Neural cell (in vitro differentiated cells): Measurements from ENCODE around the gene SDK1. TPM values are rescaled to one million over a fixed set of nuclear protein-coding genes. Genes with fewer than 3 reads are reported as not detected.

Experiments
- H2AFZ ChIP-seq: fragments of 200-600, 300-800 bp; sonication (generic), shearing (Covaris generic); 2 replicates; pipeline ENCODE4 v1.6.0; 2014; ENCODE audit warnings: low read depth, mild to moderate bottlenecking, antibody characterized with exemption, low read length, moderate library complexity
- H3F3A ChIP-seq: fragments of 200-600 bp; shearing (Covaris generic); 2 replicates; pipeline ENCODE4 v1.6.1; 2016; ENCODE audit warnings: mild to moderate bottlenecking, moderate library complexity, mixed read lengths, antibody characterized with exemption, low read length; ENCODE audit not compliant: insufficient read depth, poor library complexity, severe bottlenecking
- H3K27ac ChIP-seq: fragments of 200-600, 300-800 bp; sonication (generic), shearing (Covaris generic); 2 replicates; pipeline ENCODE4 v1.5.1; 2014; ENCODE audit warnings: mild to moderate bottlenecking, low read length, moderate library complexity
- H3K27me3 ChIP-seq: fragments of 300-800, 200-600 bp; sonication (generic), shearing (Covaris generic); 2 replicates; pipeline ENCODE4 v1.6.0; 2014; ENCODE audit warnings: mild to moderate bottlenecking, low read depth, low read length, moderate library complexity; ENCODE audit not compliant: insufficient read depth
- H3K36me3 ChIP-seq: fragments of 300-800, 200-600 bp; sonication (generic), shearing (Covaris generic); 2 replicates; pipeline ENCODE4 v1.5.1; 2014; ENCODE audit warnings: mild to moderate bottlenecking, antibody characterized with exemption, low read length, moderate library complexity; ENCODE audit not compliant: insufficient read depth
- H3K4me2 ChIP-seq: fragments of 300-800, 200-600 bp; sonication (generic), shearing (Covaris generic); 2 replicates; pipeline ENCODE4 v1.6.0; 2014; ENCODE audit warnings: mild to moderate bottlenecking, low read length
- H3K4me3 ChIP-seq: fragments of 300-800, 200-600 bp; sonication (generic), shearing (Covaris generic); 2 replicates; pipeline ENCODE4 v1.5.1; 2014; ENCODE audit warnings: mild to moderate bottlenecking, low read length, moderate library complexity
- H3K79me2 ChIP-seq: fragments of 200-600 bp; shearing (Covaris generic); replicated peaks from 2 replicates; pipeline ENCODE4 v1.6.0; 2014; ENCODE audit warnings: mild to moderate bottlenecking, low read length, moderate library complexity; ENCODE audit not compliant: insufficient read depth
- H3K9ac ChIP-seq: fragments of 300-800, 200-600 bp; sonication (generic), shearing (Covaris generic); 2 replicates; pipeline ENCODE4 v1.6.1; 2016; ENCODE audit warnings: mild to moderate bottlenecking, low read length, mixed read lengths
- H3K9me2 ChIP-seq: fragments of 200-600 bp; shearing (Covaris generic); 2 replicates; pipeline ENCODE4 v1.6.1; 2016; ENCODE audit warnings: mild to moderate bottlenecking, low read length, mixed read lengths; ENCODE audit not compliant: insufficient read depth
- H3K9me3 ChIP-seq: fragments of 200-600, 300-800 bp; sonication (generic), shearing (Covaris generic); 2 replicates; pipeline ENCODE4 v1.6.1; 2016; ENCODE audit warnings: mild to moderate bottlenecking, mixed run types, low read length, moderate library complexity, mixed read lengths
- H4K20me1 ChIP-seq: fragments of 200-600 bp; shearing (Covaris generic); 2 replicates; pipeline ENCODE4 v1.6.1; 2016; ENCODE audit warnings: mild to moderate bottlenecking, mixed run types; ENCODE audit not compliant: insufficient read depth
- CTCF ChIP-seq: fragments of 450-650 bp; IDR thresholded peaks from 2 replicates; pipeline ENCODE4 v1.5.1; 2014; ENCODE audit warnings: antibody characterized with exemption, mild to moderate bottlenecking, moderate library complexity; ENCODE audit not compliant: poor library complexity, severe bottlenecking
- EP300 ChIP-seq: fragments of 450-650 bp; conservative IDR thresholded peaks from 2 replicates; pipeline ENCODE4 v1.6.1; 2014; ENCODE audit warnings: antibody characterized with exemption, mild to moderate bottlenecking, moderate library complexity; ENCODE audit not compliant: poor library complexity, severe bottlenecking
- EZH2 ChIP-seq: fragments of 200-600, 300-800 bp; shearing (Covaris generic), sonication (generic); IDR thresholded peaks from 2 replicates; pipeline ENCODE4 v1.6.1; 2014; ENCODE audit warnings: antibody characterized with exemption, low read length, borderline replicate concordance, mild to moderate bottlenecking; ENCODE audit not compliant: insufficient read depth, poor library complexity, severe bottlenecking
- MXI1 ChIP-seq: fragments of 450-650 bp; conservative IDR thresholded peaks from 2 replicates; pipeline ENCODE4 v1.6.1; 2014; ENCODE audit warnings: antibody characterized with exemption, mild to moderate bottlenecking; ENCODE audit not compliant: poor library complexity, severe bottlenecking
- POLR2AphosphoS5 ChIP-seq: IDR thresholded peaks from 2 replicates; pipeline ENCODE4 v1.6.1; 2012
- RAD21 ChIP-seq: fragments of 450-650 bp; conservative IDR thresholded peaks from 2 replicates; pipeline ENCODE4 v1.6.1; 2014; ENCODE audit warnings: antibody characterized with exemption, mild to moderate bottlenecking, moderate library complexity
- REST ChIP-seq: IDR thresholded peaks from 2 replicates; pipeline ENCODE4 v1.6.1; 2012; ENCODE audit warnings: borderline replicate concordance
- SMC3 ChIP-seq: fragments of 450-650 bp; conservative IDR thresholded peaks from 2 replicates; pipeline ENCODE4 v1.6.1; 2014; ENCODE audit warnings: antibody characterized with exemption, mild to moderate bottlenecking, moderate library complexity; ENCODE audit not compliant: poor library complexity
- TAF1 ChIP-seq: IDR thresholded peaks from 2 replicates; pipeline ENCODE4 v1.6.1; 2012; ENCODE audit warnings: low read depth
- polyA plus RNA-seq: library from polyadenylated mRNA; depleted of rRNA; stranded (reverse); fragments of >200 nt; gene quantifications from 2 replicates; pipeline ENCODE4 v1.2.3, GENCODE V29; 2014

Gene SDK1
- polyA plus RNA-seq, 1 donor from 2014 or later, result 2.7 TPM

GRCh38 chr7:3634396-3634795, 333.3 kb downstream of the SDK1 start:
- TF ChIP-seq MXI1, result no peak
- no peak for TF ChIP-seq CTCF
- TF ChIP-seq EP300, result no peak
- TF ChIP-seq SMC3, result no peak
- TF ChIP-seq EZH2, result no peak
- no peak for TF ChIP-seq TAF1
- TF ChIP-seq POLR2AphosphoS5, result no peak
- no peak for TF ChIP-seq RAD21
- TF ChIP-seq REST, result no peak
- Histone ChIP-seq H3K9me3 (no peaks in the 10 kb centered on the region), H3K79me2 (no peaks in the 10 kb centered on the region), H3K36me3 (no peaks in the 10 kb centered on the region), H2AFZ (no peak overlapping the region), H3K9ac (no peak overlapping the region), H3K4me2 (no peak overlapping the region), H3K27me3 (no peaks in the 10 kb centered on the region), H3K4me3 (no peak overlapping the region), H3K9me2 (no peaks in the 10 kb centered on the region), H3K27ac (no peak overlapping the region), H4K20me1 (no peaks in the 10 kb centered on the region), H3F3A (no peaks in the 10 kb centered on the region)

GRCh38 chr7:3636131-3636860, 335.2 kb downstream of the SDK1 start:
- Histone ChIP-seq H3K27ac (no peak overlapping the region), H3K4me3 (no peak overlapping the region), H3K36me3 (no peaks in the 10 kb centered on the region), H3K27me3 (no peaks in the 10 kb centered on the region), H2AFZ (no peak overlapping the region), H3K9me3 (no peaks in the 10 kb centered on the region), H3K4me2 (no peak overlapping the region), H3K9ac (no peak overlapping the region), H3F3A (no peaks in the 10 kb centered on the region), H3K9me2 (no peaks in the 10 kb centered on the region), H4K20me1 (no peaks in the 10 kb centered on the region), H3K79me2 (no peaks in the 10 kb centered on the region)
- TF ChIP-seq REST, result no peak
- no peak for TF ChIP-seq RAD21
- TF ChIP-seq CTCF, result no peak
- TF ChIP-seq MXI1, result no peak
- no peak for TF ChIP-seq SMC3
- no peak for TF ChIP-seq POLR2AphosphoS5
- TF ChIP-seq EP300, result no peak
- TF ChIP-seq TAF1, result no peak
- no peak for TF ChIP-seq EZH2
